Liver (tissue), 9 donors: ENCODE data around the gene SRSF3. TPM values are rescaled to one million over a fixed set of nuclear protein-coding genes. Genes with fewer than 3 reads are reported as not detected.

Experiments used
- DNase-seq: peaks from one replicate; pipeline ENCODE4 v3.0.0-alpha.2; 2017; ENCODE audit warnings: low spot score
- H3K27ac ChIP-seq, 2 donors: one replicate each; pipeline ENCODE4 v1.7.0; 2013; ENCODE audit warnings: inconsistent platforms in 2 of 2, low read length in 2 of 2, control low read depth in 1 of 2, low read depth in 1 of 2, mild to moderate bottlenecking in 1 of 2
- H3K27me3 ChIP-seq, 4 donors: one replicate each; pipeline versions ENCODE4 v1.6.1 to v1.7.0; 2013; ENCODE audit warnings: low read length in 3 of 4, inconsistent platforms in 1 of 4, mild to moderate bottlenecking in 1 of 4, moderate library complexity in 1 of 4; ENCODE audit not compliant: control insufficient read depth in 4 of 4, insufficient read depth in 4 of 4
- H3K36me3 ChIP-seq, 4 donors: one replicate each; pipeline versions ENCODE4 v1.6.1 to v1.7.0; 2013; ENCODE audit warnings: low read length in 3 of 4, mild to moderate bottlenecking in 3 of 4, low read depth in 1 of 4, moderate library complexity in 1 of 4; ENCODE audit not compliant: control insufficient read depth in 4 of 4, insufficient read depth in 3 of 4
- H3K4me1 ChIP-seq, 4 donors: one replicate each; pipeline versions ENCODE4 v1.6.1 to v1.7.0; 2013; ENCODE audit warnings: low read length in 3 of 4, mild to moderate bottlenecking in 3 of 4, moderate library complexity in 1 of 4; ENCODE audit not compliant: control insufficient read depth in 4 of 4, insufficient read depth in 4 of 4
- H3K4me3 ChIP-seq, 3 donors: one replicate each; pipeline versions ENCODE4 v1.6.1 to v1.7.0; 2013; ENCODE audit warnings: low read length in 3 of 3, control low read depth in 1 of 3, low read depth in 1 of 3, mild to moderate bottlenecking in 1 of 3
- H3K9ac ChIP-seq, 2 donors: one replicate each; pipeline ENCODE4 v1.7.0; 2013; ENCODE audit warnings: low read length in 2 of 2, mild to moderate bottlenecking in 2 of 2, moderate library complexity in 2 of 2, control low read depth in 1 of 2, low read depth in 1 of 2
- H3K9me3 ChIP-seq, 4 donors: one replicate each; pipeline versions ENCODE4 v1.6.1 to v1.7.0; 2013; ENCODE audit warnings: low read length in 3 of 4; ENCODE audit not compliant: control insufficient read depth in 4 of 4
- ATF3 ChIP-seq: IDR thresholded peaks from 2 replicates; pipeline ENCODE4 v1.6.1; 2016; ENCODE audit warnings: antibody characterized with exemption
- CTCF ChIP-seq: fragments of 150-350 bp; IDR thresholded peaks from 2 replicates; pipeline ENCODE4 v1.5.1; 2017; ENCODE audit warnings: improper control_type of control experiment, low read depth, low read length; ENCODE audit not compliant: missing input control
- GABPA ChIP-seq, 2 donors: IDR thresholded peaks in 1 of 2; conservative IDR thresholded peaks in 1 of 2; 2 replicates each; pipeline ENCODE4 v1.6.1; 2016; ENCODE audit warnings: antibody characterized with exemption in 2 of 2, mild to moderate bottlenecking in 1 of 2, moderate library complexity in 1 of 2
- HNF4A ChIP-seq, 2 donors: conservative IDR thresholded peaks; 2 replicates each; pipeline ENCODE4 v1.6.1; 2016; ENCODE audit warnings: antibody characterized with exemption in 2 of 2, mild to moderate bottlenecking in 2 of 2
- HNF4G ChIP-seq: IDR thresholded peaks from 2 replicates; pipeline ENCODE4 v1.6.1; 2016; ENCODE audit warnings: antibody characterized with exemption
- JUND ChIP-seq, 2 donors: IDR thresholded peaks; 2 replicates each; pipeline ENCODE4 v1.6.1; 2016; ENCODE audit warnings: antibody characterized with exemption in 2 of 2
- RAD21 ChIP-seq, 2 donors: IDR thresholded peaks; 2 replicates each; pipeline ENCODE4 v1.6.1; 2016; ENCODE audit warnings: antibody characterized with exemption in 2 of 2, mild to moderate bottlenecking in 2 of 2
- RXRA ChIP-seq, 2 donors: IDR thresholded peaks; 2 replicates each; pipeline ENCODE4 v1.6.1; 2017 to 2018; ENCODE audit warnings: antibody characterized with exemption in 2 of 2, mild to moderate bottlenecking in 1 of 2
- TAF1 ChIP-seq: conservative IDR thresholded peaks from 2 replicates; pipeline ENCODE4 v1.6.1; 2016; ENCODE audit warnings: antibody characterized with exemption, mild to moderate bottlenecking
- YY1 ChIP-seq: IDR thresholded peaks from 2 replicates; pipeline ENCODE4 v1.6.1; 2016; ENCODE audit warnings: antibody characterized with exemption, mild to moderate bottlenecking
- ZBTB33 ChIP-seq: IDR thresholded peaks from 2 replicates; pipeline ENCODE4 v1.6.1; 2016; ENCODE audit warnings: antibody characterized with exemption
- WGBS: extraction: QIAGEN DNeasy Blood & Tissue Kit; methylation state at CpG from one replicate; pipeline ENCODE4 v1.1.7; 2013; 5-methylcytosine and 5-hydroxymethylcytosine counted together
- polyA plus RNA-seq, 2 donors: library from polyadenylated mRNA; stranded (reverse) in 1 of 2; unstranded in 1 of 2; fragments of 200-250 nt in 1 of 2; fragments of >200 nt in 1 of 2; fragmentation: Nextera tagmentation in 1 of 2; extraction: Ambion mirVana in 1 of 2; gene quantifications; one replicate each; pipeline versions ENCODE4 v1.2.1 to v1.2.3, GENCODE V29; 2013 to 2015
- total RNA-seq, 2 donors: library from RNA; depleted of rRNA; stranded (reverse); fragments of >200 nt; gene quantifications; one replicate each; pipeline ENCODE4 v1.2.3, GENCODE V29; 2014
- donor health status: healthy.
- donor health status: healthy.
- donor health status: healthy.
- donor health status: healthy.
- donor health status: healthy.

SRSF3 gene
- total and polyA plus RNA-seq, 4 donors, result 62.8 to 103 (median 101) TPM

- TF ChIP-seq ZBTB33 (no peak), HNF4G (no peak), RXRA (IDR thresholded peaks at IDR 0.05) (no peak), YY1 (no peak), HNF4A (conservative IDR thresholded peaks at IDR 0.05) (no peak)
These were observed 19.2 kb downstream of the SRSF3 start (continued) for GRCh38 chr6:36613200-36613995.

- no peak for DNase-seq
- no peak overlapping the region for H3K27ac ChIP-seq
- peaks cover 0 to 17% (median 10%) of the 10 kb centered on the region in 4 donors for H3K36me3 ChIP-seq
- TF ChIP-seq CTCF (peak; percentile 49), HNF4A (conservative IDR thresholded peaks at IDR 0.05) (peak in 1 of 2 donors; percentile 45), YY1 (no peak), ZBTB33 (no peak), TAF1 (no peak), JUND (IDR thresholded peaks at IDR 0.05) (no peak), ATF3 (peak; percentile 65), GABPA (IDR thresholded peaks at IDR 0.05 in 1 of 2, conservative IDR thresholded peaks at IDR 0.05 in 1 of 2) (no peak), RAD21 (IDR thresholded peaks at IDR 0.05) (peak; percentile 88 to 92)
- H3K4me3 ChIP-seq, result no peak overlapping the region
- 56% methylated on average over 7 of the region's 7 CpGs for WGBS
- no peak overlapping the region for H3K9ac ChIP-seq
- H3K9me3 ChIP-seq, result no peaks in the 10 kb centered on the region
- peaks cover 5 to 24% (median 14%) of the 10 kb centered on the region in 4 donors for H3K4me1 ChIP-seq
- H3K27me3 ChIP-seq, result no peaks in the 10 kb centered on the region
These were observed 21.0 kb downstream of the SRSF3 start for GRCh38 chr6:36615018-36615761.
